ENCODE results near the gene SRL.

DNA sequence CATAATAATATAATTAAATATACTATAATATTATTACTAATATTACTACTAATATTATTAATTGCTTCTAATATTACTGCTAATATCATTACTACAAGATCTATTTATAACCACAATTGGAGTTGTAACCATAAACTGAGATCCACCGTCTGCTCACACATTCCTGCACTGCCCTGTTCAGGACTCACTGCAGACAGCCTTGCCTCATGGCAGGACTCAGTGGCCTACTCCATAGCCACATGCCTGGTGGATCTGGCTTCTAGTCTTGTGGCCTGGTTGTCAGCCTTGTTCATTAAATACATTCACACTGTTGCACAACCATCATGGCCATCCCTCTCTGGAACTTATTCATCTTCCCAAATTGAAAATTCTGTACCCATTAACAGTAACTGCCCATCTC is 48.0 kb downstream of the SRL start:
- TF ChIP-seq, protein P1, sequence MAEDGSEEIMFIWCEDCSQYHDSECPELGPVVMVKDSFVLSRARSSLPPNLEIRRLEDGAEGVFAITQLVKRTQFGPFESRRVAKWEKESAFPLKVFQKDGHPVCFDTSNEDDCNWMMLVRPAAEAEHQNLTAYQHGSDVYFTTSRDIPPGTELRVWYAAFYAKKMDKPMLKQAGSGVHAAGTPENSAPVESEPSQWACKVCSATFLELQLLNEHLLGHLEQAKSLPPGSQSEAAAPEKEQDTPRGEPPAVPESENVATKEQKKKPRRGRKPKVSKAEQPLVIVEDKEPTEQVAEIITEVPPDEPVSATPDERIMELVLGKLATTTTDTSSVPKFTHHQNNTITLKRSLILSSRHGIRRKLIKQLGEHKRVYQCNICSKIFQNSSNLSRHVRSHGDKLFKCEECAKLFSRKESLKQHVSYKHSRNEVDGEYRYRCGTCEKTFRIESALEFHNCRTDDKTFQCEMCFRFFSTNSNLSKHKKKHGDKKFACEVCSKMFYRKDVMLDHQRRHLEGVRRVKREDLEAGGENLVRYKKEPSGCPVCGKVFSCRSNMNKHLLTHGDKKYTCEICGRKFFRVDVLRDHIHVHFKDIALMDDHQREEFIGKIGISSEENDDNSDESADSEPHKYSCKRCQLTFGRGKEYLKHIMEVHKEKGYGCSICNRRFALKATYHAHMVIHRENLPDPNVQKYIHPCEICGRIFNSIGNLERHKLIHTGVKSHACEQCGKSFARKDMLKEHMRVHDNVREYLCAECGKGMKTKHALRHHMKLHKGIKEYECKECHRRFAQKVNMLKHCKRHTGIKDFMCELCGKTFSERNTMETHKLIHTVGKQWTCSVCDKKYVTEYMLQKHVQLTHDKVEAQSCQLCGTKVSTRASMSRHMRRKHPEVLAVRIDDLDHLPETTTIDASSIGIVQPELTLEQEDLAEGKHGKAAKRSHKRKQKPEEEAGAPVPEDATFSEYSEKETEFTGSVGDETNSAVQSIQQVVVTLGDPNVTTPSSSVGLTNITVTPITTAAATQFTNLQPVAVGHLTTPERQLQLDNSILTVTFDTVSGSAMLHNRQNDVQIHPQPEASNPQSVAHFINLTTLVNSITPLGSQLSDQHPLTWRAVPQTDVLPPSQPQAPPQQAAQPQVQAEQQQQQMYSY (CRISPR knock-in tag; IDR thresholded peaks at IDR 0.05), result no peak
- TF ChIP-seq CREB1 (CRISPR knock-in tag; IDR thresholded peaks at IDR 0.05) (no peak), CTCF (IDR thresholded peaks at IDR 0.05) (no peak), ZNF512 (CRISPR knock-in tag; IDR thresholded peaks at IDR 0.05; ENCODE audit: borderline replicate concordance) (no peak), ZNF138 (CRISPR knock-in tag; conservative IDR thresholded peaks at IDR 0.05) (no peak)
